ENCODE results near the gene IER2. TPM values are rescaled to one million over a fixed set of nuclear protein-coding genes. Genes with fewer than 3 reads are reported as not detected.

The IER2 gene
- total and polyA plus RNA-seq, 11 donors, result 17.6 to 101 (median 29.1) TPM

- TF ChIP-seq CTCF (IDR thresholded peaks at IDR 0.05) (no peak), POLR2A (IDR thresholded peaks at IDR 0.05) (no peak)
- Histone ChIP-seq H3K4me3 (peak overlapping the region in 6 of 12 donors; percentile 87 to 100 (median 96)), H3K27ac (peak overlapping the region in 3 of 12 donors; percentile 55 to 76 (median 67)), H3K36me3 (peaks cover 0 to 14% (median 0%) of the 10 kb centered on the region in 9 donors), H3K9me3 (no peaks in the 10 kb centered on the region), H3K4me1 (peaks cover 5 to 53% (median 35%) of the 10 kb centered on the region in 12 donors), H3K27me3 (no peaks in the 10 kb centered on the region)
- intact Hi-C loops (cut with DNase I), result loop anchor here in 4 of 10 donors (2.0 to 10.0 kb wide), 3 partner anchors 31 to 145 kb away; partner anchors contain the start of genes IER2 (in 3 of the 4) and STX10 (in 3 of the 4)
- ATAC-seq (no peak), DNase-seq (no peak)
- WGBS, 4 donors, result 64 to 78% (median 75%) methylated on average over 4 to 8 of the region's 8 CpGs
Observed at GRCh38 chr19:13119627-13120026, 30.6 kb upstream of the IER2 start.

GRCh38 chr19:13120031-13120430 is 30.2 kb upstream of the IER2 start:
- WGBS, 4 donors, result 65 to 82% (median 79%) methylated on average over 5 to 9 of the region's 9 CpGs
- TF ChIP-seq CTCF (IDR thresholded peaks at IDR 0.05) (no peak), POLR2A (IDR thresholded peaks at IDR 0.05) (no peak)
- no peak for ATAC-seq
- Histone ChIP-seq H3K27ac (no peak overlapping the region), H3K27me3 (no peaks in the 10 kb centered on the region), H3K4me1 (peaks cover 5 to 53% (median 35%) of the 10 kb centered on the region in 12 donors), H3K36me3 (peaks cover 0 to 10% (median 0%) of the 10 kb centered on the region in 9 donors), H3K4me3 (peak overlapping the region in 2 of 12 donors; percentile 8 to 100), H3K9me3 (no peaks in the 10 kb centered on the region)
- intact Hi-C loops (cut with DNase I), result no loop called here
- no peak for DNase-seq

- DNase-seq, result no peak
- Histone ChIP-seq H3K27me3 (no peaks in the 10 kb centered on the region), H3K36me3 (peaks cover 0 to 7% (median 0%) of the 10 kb centered on the region in 9 donors), H3K9me3 (no peaks in the 10 kb centered on the region), H3K4me1 (peaks cover under 1 to 46% (median 30%) of the 10 kb centered on the region in 12 donors), H3K4me3 (no peak overlapping the region), H3K27ac (no peak overlapping the region)
- TF ChIP-seq POLR2A (IDR thresholded peaks at IDR 0.05) (no peak), CTCF (IDR thresholded peaks at IDR 0.05) (no peak)
- intact Hi-C loops (cut with DNase I), result no loop called here
- WGBS, 4 donors, result 67 to 71% (median 69%) methylated on average over 10 of the region's 10 CpGs
- ATAC-seq, result no peak
Observed at GRCh38 chr19:13120817-13121216, 29.4 kb upstream of the IER2 start.

GRCh38 chr19:13121551-13122274 is 28.5 kb upstream of the IER2 start:
- 84 to 90% (median 87%) methylated on average over 15 to 18 of the region's 18 CpGs for WGBS, 4 donors
- Histone ChIP-seq H3K36me3 (peaks cover 0 to 13% (median 0%) of the 10 kb centered on the region in 9 donors), H3K27ac (no peak overlapping the region), H3K9me3 (no peaks in the 10 kb centered on the region), H3K27me3 (no peaks in the 10 kb centered on the region), H3K4me1 (peaks cover 0 to 41% (median 25%) of the 10 kb centered on the region in 12 donors), H3K4me3 (no peak overlapping the region)
- no peak for DNase-seq
- TF ChIP-seq POLR2A (IDR thresholded peaks at IDR 0.05) (no peak), CTCF (IDR thresholded peaks at IDR 0.05) (no peak)
- ATAC-seq, result no peak
- intact Hi-C loops (cut with DNase I), result no loop called here

All from heart left ventricle (tissue), 16 donors.